ENCODE measurements around the gene DDX23.
"Not testable (repeated sequence)": the region's sequence is repeated elsewhere in the genome, so short reads cannot be mapped to it uniquely, and the experiment has no call there.

The DDX23 gene

GRCh38 chr12:48851883-48852733 lies at the start of gene DDX23:
DDX23 (minus strand) TSS chr12:48852163; CDS start chr12:48845782, 6,381 bp downstream.
- DNase-seq (ENCODE audit: low spot score) = peak; percentile 91

DNA sequence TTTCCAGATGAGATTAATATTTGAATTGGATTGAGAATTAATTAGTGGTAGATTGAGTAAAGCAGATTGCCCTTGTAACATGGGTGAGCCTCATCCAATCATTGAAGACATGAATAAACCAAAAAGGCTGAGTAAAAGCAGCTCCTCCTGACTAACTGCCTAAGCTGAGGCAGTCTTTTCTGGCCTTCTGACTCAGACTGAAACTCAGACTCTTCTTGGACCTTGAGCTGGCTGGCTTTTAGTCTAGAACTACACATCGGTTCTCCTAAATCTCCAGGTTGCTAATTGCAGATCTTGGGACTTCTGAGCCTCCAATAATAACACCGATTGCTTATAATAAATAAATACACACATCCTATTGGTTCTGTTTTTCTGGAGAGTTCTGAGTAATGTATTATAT lies 49.3 kb upstream of the DDX23 start:
- no peak for DNase-seq (ENCODE audit: low spot score)

DNA sequence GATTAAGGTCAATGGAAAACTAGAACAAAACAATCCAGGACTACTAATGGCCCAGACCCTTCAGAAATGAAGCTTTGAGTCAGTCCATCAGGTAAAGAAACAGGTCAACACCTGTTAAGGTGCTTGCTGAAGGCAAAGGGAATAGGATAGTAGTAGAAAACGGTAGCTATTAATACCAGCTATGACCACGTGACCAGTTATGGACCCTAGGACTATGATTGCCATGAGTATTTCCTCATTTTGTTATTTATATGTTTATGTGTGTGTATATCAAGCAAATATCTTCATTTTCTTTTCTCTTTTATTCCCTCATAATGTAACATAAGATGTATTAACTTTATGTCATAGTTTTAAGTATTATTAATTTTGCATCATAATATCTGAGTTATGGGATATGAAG lies 47.7 kb upstream of the DDX23 start:
- no peak for DNase-seq (ENCODE audit: low spot score)

- no peak for DNase-seq (ENCODE audit: low spot score)
Measured at GRCh38 chr12:48894271-48894670, 42.3 kb upstream of the DDX23 start.

DNA sequence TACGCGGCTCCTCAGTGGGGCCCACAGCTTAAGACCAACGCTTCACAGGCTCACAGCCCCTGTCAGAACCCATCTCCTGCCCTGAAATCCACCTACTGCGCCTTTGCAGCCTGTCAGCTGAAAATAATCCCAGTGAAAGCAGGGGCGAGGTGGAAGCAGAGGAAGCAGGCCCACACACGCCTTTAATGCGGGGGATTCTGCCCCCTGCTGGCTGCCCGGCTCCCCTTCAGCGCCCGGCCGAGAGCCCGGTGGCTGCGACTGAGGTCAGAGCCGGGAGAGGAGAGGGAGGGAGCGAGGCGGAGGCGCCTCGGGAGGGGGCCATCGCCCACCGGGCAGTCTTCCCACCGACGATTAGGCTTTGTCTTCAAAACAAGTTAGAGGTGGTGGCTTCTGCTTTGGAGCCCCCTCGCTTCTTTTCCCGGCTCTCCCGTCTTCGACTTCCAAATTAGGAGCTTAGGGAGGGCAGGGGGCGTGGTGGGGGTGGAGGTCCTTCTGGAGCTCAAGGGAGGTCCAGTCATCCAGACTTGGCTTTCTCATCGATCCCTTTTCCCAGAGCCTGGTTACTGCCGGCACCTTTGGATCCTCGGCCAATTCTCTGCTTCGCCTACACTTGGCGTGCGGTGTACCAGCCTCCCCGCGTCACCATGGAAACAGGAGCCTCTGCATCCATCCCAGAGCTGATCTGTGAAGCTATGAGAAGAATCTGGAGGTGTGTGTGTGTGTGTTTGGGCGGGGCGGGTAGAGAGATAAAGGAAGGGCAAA lies 38.9 kb upstream of the DDX23 start:
- DNase-seq (ENCODE audit: low spot score) = peak; percentile 46

GRCh38 chr12:48889679-48890078 lies 37.7 kb upstream of the DDX23 start:
- no peak for DNase-seq (ENCODE audit: low spot score)

- DNase-seq (ENCODE audit: low spot score) = no peak
Measured at GRCh38 chr12:48883305-48884161, 31.6 kb upstream of the DDX23 start.

DNA sequence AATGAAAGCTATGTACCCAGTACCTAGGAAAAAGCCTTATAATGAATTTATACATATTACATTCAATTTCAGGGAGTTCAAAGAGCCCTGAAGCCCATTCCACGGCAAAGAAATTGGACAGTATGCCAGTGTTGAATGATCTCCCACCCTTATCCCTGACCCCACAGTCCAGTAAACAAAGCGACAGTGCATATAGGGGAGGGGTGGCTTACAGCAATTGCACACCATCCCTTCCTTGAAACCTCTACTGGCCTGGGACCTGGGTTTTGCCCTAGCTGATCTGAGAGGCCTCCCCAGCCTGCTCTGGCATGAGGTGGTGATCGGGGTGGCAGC lies 31.0 kb upstream of the DDX23 start:
- no peak for DNase-seq (ENCODE audit: low spot score)

- DNase-seq (ENCODE audit: low spot score) = no peak
Measured at GRCh38 chr12:48882315-48882687, 30.3 kb upstream of the DDX23 start.

DNA sequence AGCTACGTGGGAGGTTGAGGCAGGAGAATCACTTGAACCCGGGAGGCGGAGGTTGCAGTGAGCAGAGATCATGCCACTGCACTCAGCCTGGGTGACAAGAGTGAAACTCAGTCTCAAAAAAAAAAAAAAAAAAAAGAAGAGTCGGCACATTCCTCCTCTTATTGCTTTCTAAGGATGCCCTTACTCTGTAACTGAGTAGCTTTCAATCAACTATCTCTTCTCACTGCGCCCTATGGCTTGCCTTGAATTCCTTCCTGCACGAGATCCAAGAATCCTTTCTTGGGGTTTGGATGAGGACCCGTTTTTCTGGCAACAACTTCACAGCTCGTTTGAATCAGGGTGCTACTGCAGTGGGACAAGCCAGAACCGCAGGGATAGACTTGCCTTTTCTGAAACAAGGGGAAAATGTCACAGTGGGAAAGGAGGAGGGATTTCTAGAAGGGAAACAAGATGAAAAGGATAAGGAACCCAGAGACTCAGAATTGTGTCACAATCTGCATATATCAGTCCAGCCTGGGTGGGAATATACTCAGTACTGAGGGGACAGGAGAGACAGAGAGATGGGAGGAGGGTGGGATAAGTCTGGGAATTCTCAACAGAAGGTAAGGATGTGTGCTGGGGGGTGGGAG lies 29.8 kb upstream of the DDX23 start:
- DNase-seq (ENCODE audit: low spot score) = no peak

DNA sequence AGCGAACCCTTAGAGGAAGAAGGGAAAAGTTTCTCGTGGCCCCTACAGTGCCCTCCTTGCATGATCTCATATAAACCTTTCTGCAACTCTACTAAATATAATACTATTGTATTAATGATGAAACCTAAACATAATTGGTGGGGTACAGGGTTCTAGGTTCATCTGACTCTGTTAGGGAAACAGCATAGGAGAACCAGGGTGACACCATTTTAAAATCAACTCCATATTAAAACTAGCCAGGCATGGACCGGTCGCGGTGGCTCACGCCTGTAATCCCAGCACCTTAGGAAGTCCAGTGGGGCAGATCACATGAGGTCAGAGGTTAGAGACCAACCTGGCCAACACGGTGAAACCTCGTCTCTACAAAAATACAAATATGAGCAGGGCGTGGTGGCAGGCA lies 28.7 kb upstream of the DDX23 start:
- DNase-seq (ENCODE audit: low spot score) = no peak

DNA sequence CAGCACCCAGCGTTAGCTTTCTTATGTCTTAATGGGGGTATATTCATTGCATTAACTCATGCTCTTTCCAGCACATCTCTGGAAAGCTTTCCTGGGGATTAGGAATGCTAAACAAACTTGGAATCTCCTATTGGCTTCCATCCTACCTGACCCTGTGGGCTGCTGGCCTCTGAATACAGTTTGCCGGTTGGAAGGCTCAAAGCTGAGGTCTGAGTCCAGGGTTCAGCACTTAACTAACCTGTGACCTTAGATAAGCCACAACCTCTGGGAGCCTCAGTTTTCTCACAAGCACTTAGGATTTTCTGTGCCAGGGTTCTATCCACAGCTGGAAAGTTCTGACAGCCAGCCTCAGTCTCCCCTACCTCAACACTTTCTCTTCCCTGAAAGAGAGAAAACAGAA lies 26.6 kb upstream of the DDX23 start:
- no peak for DNase-seq (ENCODE audit: low spot score)

GRCh38 chr12:48875944-48876515 lies 24.1 kb upstream of the DDX23 start:
- no peak for DNase-seq (ENCODE audit: low spot score)

DNA sequence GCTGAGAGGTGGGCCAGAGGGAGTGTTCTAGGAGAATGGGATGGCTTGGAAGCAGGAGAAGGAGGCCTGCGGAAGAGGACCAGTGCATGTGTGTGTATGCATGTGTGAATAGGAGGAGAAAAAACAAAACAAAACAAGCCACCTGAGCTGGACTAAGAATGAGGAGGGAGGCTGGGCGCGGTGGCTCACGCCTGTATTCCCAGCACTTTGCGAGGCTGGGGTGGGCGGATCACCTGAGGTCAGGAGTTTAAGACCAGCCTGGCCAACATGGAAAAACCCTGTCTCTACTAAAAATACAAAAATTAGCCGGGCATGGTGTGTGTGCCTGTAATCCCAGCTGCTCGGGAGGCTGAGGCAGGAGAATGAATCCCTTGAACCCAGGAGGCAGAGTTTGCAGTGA lies 21.6 kb upstream of the DDX23 start:
- not testable (repeated sequence) for DNase-seq (ENCODE audit: low spot score)

DNA sequence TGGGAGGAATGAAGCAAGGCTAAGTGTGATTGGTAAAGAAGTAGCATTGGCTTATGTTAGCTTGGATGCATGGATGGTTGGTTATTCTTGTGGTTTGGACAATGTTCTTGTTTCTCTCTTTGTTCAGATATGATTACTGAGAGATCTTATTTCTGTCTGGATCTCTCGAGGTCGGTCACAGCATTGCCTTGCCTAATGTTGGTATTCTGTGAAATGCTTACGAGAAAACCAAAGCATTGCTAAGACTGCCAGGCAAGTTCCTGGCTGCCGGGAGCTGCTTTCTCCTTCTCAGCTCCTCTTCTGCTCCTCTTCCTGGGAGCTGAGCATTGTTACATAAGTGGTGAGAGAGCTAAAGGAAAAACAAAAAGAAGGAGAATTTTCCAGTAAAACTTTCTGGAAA lies 21.1 kb upstream of the DDX23 start:
- DNase-seq (ENCODE audit: low spot score) = no peak

DNA sequence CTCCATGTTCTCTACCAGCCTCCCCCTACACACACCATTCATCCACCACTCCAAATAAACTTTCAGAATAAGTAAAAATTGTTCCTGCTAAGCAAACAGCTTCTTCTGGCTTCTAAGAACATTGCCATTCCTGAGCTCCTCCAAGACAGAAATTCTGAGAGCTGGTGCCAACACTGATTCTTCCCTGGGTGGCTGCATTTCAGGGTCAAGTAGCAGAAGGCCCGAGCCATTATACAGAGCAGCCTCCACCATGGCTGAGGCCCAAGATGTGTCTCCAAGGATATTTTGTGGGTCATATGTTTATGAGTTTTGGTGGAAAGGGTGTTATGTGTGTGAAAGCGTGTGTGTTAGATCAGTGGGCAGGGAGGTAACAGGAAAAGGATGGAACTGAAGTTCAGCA lies 17.2 kb upstream of the DDX23 start:
- DNase-seq (ENCODE audit: low spot score) = no peak

- DNase-seq (ENCODE audit: low spot score) = no peak
Measured at GRCh38 chr12:48868451-48868850, 16.5 kb upstream of the DDX23 start.

GRCh38 chr12:48866052-48866711 lies 14.2 kb upstream of the DDX23 start:
- no peak for DNase-seq (ENCODE audit: low spot score)

GRCh38 chr12:48865281-48866051 lies 13.5 kb upstream of the DDX23 start, which contains the start of gene RND1:
RND1 (minus strand) TSS chr12:48865870; CDS start chr12:48865767, 103 bp downstream.
- peak; percentile 46 for DNase-seq (ENCODE audit: low spot score)

- DNase-seq (ENCODE audit: low spot score) = no peak
Measured at GRCh38 chr12:48863291-48863690, 11.3 kb upstream of the DDX23 start.
